ENCODE data around the gene PFAS.
A peak's percentile ranks its signal among the peaks of the same experiment; 100 is the strongest.
"Not testable (repeated sequence)": the region's sequence is repeated elsewhere in the genome, so short reads cannot be mapped to it uniquely, and the experiment has no call there.

The PFAS gene, protein sequence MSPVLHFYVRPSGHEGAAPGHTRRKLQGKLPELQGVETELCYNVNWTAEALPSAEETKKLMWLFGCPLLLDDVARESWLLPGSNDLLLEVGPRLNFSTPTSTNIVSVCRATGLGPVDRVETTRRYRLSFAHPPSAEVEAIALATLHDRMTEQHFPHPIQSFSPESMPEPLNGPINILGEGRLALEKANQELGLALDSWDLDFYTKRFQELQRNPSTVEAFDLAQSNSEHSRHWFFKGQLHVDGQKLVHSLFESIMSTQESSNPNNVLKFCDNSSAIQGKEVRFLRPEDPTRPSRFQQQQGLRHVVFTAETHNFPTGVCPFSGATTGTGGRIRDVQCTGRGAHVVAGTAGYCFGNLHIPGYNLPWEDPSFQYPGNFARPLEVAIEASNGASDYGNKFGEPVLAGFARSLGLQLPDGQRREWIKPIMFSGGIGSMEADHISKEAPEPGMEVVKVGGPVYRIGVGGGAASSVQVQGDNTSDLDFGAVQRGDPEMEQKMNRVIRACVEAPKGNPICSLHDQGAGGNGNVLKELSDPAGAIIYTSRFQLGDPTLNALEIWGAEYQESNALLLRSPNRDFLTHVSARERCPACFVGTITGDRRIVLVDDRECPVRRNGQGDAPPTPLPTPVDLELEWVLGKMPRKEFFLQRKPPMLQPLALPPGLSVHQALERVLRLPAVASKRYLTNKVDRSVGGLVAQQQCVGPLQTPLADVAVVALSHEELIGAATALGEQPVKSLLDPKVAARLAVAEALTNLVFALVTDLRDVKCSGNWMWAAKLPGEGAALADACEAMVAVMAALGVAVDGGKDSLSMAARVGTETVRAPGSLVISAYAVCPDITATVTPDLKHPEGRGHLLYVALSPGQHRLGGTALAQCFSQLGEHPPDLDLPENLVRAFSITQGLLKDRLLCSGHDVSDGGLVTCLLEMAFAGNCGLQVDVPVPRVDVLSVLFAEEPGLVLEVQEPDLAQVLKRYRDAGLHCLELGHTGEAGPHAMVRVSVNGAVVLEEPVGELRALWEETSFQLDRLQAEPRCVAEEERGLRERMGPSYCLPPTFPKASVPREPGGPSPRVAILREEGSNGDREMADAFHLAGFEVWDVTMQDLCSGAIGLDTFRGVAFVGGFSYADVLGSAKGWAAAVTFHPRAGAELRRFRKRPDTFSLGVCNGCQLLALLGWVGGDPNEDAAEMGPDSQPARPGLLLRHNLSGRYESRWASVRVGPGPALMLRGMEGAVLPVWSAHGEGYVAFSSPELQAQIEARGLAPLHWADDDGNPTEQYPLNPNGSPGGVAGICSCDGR (N-terminal part only)

GRCh38 chr17:8248751-8249607 is at the start of gene PFAS:
Gene PFAS, plus strand, starts transcription at chr17:8249289. Its CDS starts 4,649 bp downstream, at chr17:8253938.
- peak; percentile 81 to 96 for DNase-seq (ENCODE audit: low read depth in 2 of 2)

DNA sequence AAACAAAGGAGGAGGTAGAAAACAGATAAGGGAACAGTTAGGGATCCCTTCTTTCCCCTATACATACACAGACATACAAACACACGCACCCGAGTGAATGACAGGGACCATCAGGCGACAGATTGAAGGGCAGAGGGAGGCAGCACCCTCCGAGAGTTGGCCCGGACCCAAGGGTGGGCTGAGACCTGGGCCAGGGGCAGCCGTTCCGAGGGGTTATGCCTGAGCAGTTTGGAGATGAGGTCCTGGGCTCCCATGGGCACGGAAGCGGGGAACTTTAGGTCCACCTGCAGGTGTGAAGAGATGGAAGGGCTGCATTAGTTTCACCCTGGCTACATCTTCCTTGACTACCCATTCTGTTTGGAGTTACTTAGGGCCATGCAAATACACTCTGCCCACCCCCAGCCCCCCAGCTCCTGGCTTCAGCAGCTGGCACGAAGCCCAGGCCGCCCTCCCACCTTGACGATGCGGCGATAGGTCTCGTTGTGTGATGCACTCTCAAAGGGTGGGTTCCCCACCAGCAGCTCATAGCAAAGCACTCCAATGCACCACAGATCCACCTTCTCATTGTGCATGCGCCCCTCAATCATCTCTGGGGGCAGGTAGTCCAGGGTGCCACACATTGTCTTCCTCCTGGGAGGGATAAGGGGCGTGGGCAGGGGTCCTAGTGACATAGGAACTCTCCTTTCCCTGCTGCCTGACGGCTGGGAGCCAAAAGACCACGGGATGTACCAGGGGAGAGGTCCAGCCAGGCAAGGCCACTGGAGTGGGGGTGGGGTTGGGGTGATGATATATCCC is 44.1 kb upstream of the PFAS start:
- no peak for DNase-seq (ENCODE audit: low read depth in 2 of 2)

DNA sequence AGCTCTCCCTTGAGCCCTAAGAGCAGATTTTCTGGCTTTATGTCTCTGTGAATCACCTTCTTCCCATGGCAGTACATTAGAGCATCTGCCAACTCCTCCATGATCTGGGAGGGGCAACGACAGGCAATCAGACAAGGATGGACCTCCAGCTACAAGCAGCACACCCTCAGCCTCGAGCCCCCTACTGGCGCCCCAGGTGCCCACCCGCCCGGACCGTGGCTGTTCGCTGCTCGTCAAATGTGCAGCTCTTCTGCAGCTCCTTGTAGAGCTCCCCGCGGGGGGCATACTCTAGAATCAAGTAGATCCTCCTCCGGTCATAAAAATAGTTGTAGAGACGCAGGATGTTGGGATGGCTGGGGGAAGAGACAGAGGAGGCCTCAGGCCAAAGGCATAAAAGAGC is 42.6 kb upstream of the PFAS start:
- DNase-seq (ENCODE audit: low read depth in 2 of 2), result no peak

GRCh38 chr17:8209907-8210760 is 39.0 kb upstream of the PFAS start, which contains the start of gene AURKB:
Gene AURKB, minus strand, starts transcription at chr17:8210575. Its CDS starts 351 bp downstream, at chr17:8210224.
- DNase-seq (ENCODE audit: low read depth in 2 of 2), result peak; percentile 80

- no peak for DNase-seq (ENCODE audit: low read depth in 2 of 2)
Measured at GRCh38 chr17:8210761-8211458, 38.2 kb upstream of the PFAS start.

DNA sequence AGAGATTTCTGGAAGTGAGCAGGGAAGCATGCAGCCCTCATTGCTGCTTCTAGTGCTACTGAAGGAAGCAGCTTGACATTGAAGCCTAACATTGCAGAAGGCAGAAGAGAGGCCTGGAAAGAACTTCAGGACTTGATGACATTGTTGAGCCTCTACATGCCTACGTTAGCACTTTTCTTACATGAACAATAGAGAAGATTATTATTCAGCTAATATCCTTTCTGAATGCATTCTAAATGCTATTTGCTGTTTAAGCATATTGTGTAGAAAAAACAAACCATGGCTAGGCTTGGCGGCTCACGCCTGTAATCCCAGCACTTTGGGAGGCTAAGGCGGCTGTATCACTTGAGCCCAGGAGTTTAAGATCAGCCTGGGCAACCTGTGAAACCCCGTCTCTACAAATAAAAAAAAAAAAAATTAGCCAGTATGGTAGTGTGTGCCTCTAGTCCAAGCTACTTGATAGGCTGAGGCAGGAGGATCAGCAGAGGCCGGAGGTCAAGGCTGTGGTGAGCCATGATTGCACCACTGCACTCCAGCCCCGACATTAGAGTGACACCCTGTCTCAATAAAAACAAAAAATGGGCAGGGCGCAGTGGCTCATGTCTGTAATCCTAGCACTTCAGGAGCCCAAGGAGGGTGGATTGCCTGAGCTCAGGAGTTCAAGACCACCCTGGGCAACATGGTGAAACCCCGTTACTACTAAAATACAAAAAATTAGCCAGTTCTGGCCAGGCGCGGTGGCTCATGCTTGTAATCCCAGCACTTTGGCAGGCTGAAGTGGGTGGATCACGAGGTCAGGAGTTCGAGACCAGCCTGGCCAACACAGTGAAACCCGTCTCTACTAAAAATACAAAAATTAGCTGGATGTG is 36.5 kb upstream of the PFAS start:
- no peak for DNase-seq (ENCODE audit: low read depth in 2 of 2)

- DNase-seq (ENCODE audit: low read depth in 2 of 2), result not testable (repeated sequence)
Measured at GRCh38 chr17:8214000-8214399, 35.1 kb upstream of the PFAS start.

DNA sequence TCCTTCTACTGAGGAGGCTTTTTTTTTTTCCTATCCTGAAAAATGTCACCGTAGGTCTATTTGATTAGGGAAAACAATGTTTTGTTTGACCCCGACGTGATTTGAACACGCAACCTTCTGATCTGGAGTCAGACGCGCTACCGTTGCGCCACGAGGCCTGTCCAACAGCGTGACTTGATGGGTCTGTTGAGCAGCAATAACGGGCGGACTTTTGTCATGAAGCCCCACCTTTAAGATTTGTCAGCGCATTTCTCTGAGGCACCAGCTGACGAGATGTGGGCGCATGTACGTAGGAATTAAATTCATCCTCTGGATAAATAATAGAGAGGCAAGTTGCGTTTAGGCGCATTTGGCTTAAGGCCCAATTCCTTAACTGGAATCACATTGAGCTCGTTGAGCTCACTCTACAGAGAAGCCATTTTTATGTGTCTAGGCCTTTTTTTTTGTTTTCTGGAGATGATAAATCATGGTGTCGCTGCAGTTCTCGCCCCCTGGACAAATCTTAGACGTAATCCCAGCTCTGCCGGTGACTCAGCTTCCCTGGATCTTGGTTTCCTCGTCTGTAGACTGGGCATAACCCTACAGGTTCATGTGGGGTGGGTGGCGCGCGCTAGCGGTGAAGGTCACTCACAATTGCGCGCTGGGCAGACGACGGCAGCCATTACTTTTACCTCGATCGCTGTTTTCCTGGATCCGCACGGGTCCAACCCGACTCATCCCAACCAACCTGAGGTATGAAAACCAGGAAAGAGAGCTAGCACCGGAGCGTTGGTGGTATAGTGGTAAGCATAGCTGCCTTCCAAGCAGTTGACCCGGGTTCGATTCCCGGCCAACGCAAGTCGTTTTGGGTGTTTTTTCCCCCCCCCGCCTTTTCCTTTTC is 28.1 kb upstream of the PFAS start:
- DNase-seq (ENCODE audit: low read depth in 2 of 2), result peak; percentile 68 to 91

GRCh38 chr17:8221663-8222379 is 27.3 kb upstream of the PFAS start:
- DNase-seq (ENCODE audit: low read depth in 2 of 2), result peak; percentile 83 to 89

- no peak for DNase-seq (ENCODE audit: low read depth in 2 of 2)
Measured at GRCh38 chr17:8222380-8222629, 26.8 kb upstream of the PFAS start.

DNA sequence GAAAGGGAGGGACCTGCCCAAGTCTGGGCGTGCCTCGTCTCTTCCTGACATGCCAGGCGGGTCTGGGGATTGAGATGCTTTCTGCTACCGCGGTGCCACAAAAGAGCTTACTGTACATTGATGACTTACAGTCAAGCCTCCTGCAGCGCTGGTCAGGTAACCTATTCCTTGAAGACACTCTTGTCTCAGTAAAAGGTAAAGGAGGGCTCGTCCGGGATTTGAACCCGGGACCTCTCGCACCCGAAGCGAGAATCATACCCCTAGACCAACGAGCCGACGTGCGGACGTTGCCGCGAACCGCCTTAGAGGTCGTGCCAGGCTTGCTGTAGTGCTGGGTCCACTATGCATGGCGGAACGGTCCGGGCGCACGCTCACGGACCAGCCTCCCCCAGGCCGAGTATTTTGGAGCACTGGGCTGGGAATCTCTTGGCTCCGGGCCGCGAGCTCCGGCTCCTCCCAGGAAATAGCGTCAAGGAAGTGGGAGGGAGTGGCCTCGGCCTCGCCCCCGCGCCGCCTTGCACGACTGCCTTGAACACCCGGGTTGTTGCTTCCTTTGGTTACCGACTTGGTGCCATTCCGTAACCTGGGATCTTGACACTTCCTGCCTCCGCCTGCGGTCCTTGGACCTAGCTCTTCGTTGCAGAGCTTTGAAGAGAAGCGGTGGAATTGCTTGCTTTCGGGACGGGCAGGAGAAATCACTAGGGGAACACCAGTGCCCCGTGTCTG is 26.3 kb upstream of the PFAS start:
- peak; percentile 73 to 81 for DNase-seq (ENCODE audit: low read depth in 2 of 2)

- peak in 1 of 2 donors; percentile 11 for DNase-seq (ENCODE audit: low read depth in 2 of 2)
Measured at GRCh38 chr17:8223356-8224126, 25.5 kb upstream of the PFAS start.

DNA sequence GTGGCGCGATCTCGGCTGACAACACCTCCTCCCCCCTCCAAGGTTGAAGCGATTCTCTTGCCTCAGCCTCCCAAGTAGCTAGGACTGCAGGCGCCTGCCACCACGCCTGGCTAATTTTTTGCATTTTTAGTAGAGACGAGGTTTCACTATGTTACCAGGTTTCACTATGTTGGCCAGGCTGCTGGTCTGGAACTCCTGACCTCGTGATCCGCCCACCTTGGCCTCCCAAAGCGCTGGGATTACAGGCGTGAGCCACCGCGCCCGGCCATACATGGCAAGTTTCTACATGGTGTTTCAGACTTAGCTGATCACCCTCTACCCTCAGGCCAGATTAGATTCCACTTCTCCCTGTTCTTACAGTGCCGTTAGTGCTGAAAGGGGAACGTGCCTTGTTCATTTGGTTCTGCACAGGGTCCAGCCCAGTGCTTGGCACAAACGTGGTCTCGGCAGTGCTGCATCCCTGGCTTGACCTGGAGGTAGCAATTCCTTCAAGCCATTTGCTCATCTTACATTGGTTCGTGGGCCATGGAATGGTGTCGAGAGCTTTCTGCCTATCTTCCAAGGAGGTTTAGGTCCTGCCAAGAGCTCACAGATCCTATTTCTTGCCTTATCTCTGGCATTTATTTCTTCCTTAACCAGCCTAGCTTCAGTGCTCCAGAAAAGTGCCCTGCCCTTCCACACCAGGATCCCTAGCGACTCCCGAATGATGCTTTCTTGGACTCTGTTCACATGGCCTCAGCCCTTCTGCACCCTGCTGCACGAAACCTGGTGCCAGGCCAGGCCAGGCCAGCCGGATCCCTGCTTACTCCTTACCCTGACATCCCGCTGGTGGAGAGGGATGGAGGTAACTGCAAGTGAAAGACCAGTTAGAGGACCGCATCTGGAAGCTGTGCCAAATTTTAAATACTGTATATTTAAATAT is 23.9 kb upstream of the PFAS start:
- DNase-seq (ENCODE audit: low read depth in 2 of 2), result no peak
